Neural progenitor cell (in vitro differentiated cells): ENCODE results near the gene SIRPB2. TPM values are rescaled to one million over a fixed set of nuclear protein-coding genes. Genes with fewer than 3 reads are reported as not detected.

ENCODE experiments used
- DNase-seq: peaks from one replicate; pipeline ENCODE4 v3.0.0-alpha.2; 2016; ENCODE audit warnings: low spot score
- H2AFZ ChIP-seq: fragments of 200-600 bp; sonication (generic); replicated peaks from 2 replicates; pipeline ENCODE4 v1.6.1; 2016; ENCODE audit warnings: antibody characterized with exemption
- H3F3A ChIP-seq: fragments of 200-600 bp; sonication (generic); 2 replicates; pipeline ENCODE4 v1.6.1; 2016; ENCODE audit warnings: antibody characterized with exemption, low read depth
- H3K27ac ChIP-seq: fragments of 200-600 bp; sonication (generic); 2 replicates; pipeline ENCODE4 v1.5.1; 2016; ENCODE audit warnings: mild to moderate bottlenecking
- H3K27me3 ChIP-seq: fragments of 200-600 bp; sonication (generic); 2 replicates; pipeline ENCODE4 v1.6.1; 2016; ENCODE audit warnings: mild to moderate bottlenecking, moderate library complexity
- H3K36me3 ChIP-seq: fragments of 200-600 bp; sonication (generic); 2 replicates; pipeline ENCODE4 v1.5.1; 2016
- H3K4me1 ChIP-seq: fragments of 200-600 bp; sonication (generic); 2 replicates; pipeline ENCODE4 v1.6.1; 2016; ENCODE audit warnings: mixed run types
- H3K4me2 ChIP-seq: fragments of 200-600 bp; sonication (generic); 2 replicates; pipeline ENCODE4 v1.6.1; 2016
- H3K4me3 ChIP-seq: fragments of 200-600 bp; sonication (generic); 2 replicates; pipeline ENCODE4 v1.5.1; 2016
- H3K79me2 ChIP-seq: fragments of 200-600 bp; sonication (generic); 2 replicates; pipeline ENCODE4 v1.6.1; 2016; ENCODE audit warnings: low read depth
- H3K9ac ChIP-seq: fragments of 200-600 bp; sonication (generic); 2 replicates; pipeline ENCODE4 v1.6.1; 2016
- H3K9me3 ChIP-seq: fragments of 200-600 bp; sonication (generic); 2 replicates; pipeline ENCODE4 v1.5.1; 2016; ENCODE audit warnings: low read depth
- H4K20me1 ChIP-seq: fragments of 200-600 bp; sonication (generic); 2 replicates; pipeline ENCODE4 v1.6.1; 2016; ENCODE audit warnings: low read depth
- H3K27ac Mint-ChIP-seq: 3 replicates; pipeline ENCODE4 v1.8.0; 2021; ENCODE audit warnings: mixed read lengths
- H3K27me3 Mint-ChIP-seq: 2 replicates; pipeline ENCODE4 v1.8.0; 2022; ENCODE audit warnings: low read depth, mild to moderate bottlenecking, inconsistent platforms, moderate library complexity, mixed read lengths; ENCODE audit not compliant: insufficient read depth
- H3K36me3 Mint-ChIP-seq: 3 replicates; pipeline ENCODE4 v1.8.0; 2021; ENCODE audit warnings: mixed read lengths
- H3K4me1 Mint-ChIP-seq: 3 replicates; pipeline ENCODE4 v1.8.0; 2021; ENCODE audit warnings: mixed read lengths
- H3K4me3 Mint-ChIP-seq: 3 replicates; pipeline ENCODE4 v1.8.0; 2021; ENCODE audit warnings: mild to moderate bottlenecking, moderate library complexity, mixed read lengths
- H3K9me3 Mint-ChIP-seq: 3 replicates; pipeline ENCODE4 v1.8.0; 2020; ENCODE audit warnings: mixed read lengths
- EZH2 ChIP-seq: fragments of 200-600 bp; sonication (generic); IDR thresholded peaks from 2 replicates; pipeline ENCODE4 v1.6.1; 2017; ENCODE audit warnings: antibody characterized with exemption, mild to moderate bottlenecking, moderate library complexity
- EZH2phosphoT487 ChIP-seq: fragments of 200-600 bp; sonication (generic); IDR thresholded peaks from 2 replicates; pipeline ENCODE4 v1.6.1; 2017; ENCODE audit warnings: antibody characterized with exemption
- total RNA-seq: library from RNA; depleted of rRNA; stranded (reverse); fragments of >200 nt; gene quantifications from 2 replicates; pipeline ENCODE4 v1.2.3, GENCODE V29; 2015; ENCODE audit warnings: low replicate concordance
- TF ChIP-seq, protein P1 (sequence below): fragments of 200-600 bp; sonication (generic); IDR thresholded peaks from 2 replicates; pipeline ENCODE4 v1.5.1; 2017; ENCODE audit warnings: antibody characterized with exemption, mild to moderate bottlenecking

Gene SIRPB2
- total RNA-seq, 1 donor from 2014 or later: not detected

DNA sequence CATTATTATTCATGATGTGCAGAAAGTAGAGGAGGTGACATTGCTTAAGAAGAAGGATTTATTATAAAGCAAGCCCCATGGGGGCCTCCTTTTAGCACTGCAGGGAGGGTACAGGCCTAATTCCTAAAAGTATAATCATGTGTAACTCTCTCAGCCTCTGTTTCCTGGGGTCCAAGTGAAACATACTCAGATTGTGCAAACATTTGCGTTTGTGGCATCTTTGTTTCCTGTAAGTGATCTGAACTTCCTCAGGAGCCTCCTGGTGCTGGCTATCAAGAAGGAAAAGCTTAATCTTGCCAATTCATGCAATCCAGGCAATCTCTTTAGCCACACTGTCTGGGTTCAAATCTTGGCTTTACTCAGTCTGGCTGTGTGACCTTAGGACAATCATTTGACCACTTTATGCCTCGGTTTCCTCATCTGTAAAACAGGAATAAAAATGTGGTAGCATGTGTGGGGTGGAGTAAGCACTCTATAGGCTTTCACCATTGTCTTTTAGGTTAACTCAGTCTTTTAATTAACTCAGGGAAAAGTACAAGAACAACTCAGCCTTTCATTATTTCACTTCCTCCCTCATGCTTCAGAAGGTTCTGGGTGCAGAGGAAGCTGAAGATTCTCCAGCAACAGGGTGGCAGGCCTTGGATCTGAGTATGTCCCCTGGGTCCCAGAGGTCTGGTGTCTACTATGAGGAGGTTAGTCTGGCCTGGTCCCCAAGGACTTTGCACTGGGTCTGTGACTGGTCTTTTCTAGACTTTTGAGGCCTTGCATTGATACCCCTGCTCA lies 831 bp upstream of the SIRPB2 start:
- Histone ChIP-seq H2AFZ (no peak overlapping the region), H3K4me1 (no peaks in the 10 kb centered on the region), H3K9me3 (no peaks in the 10 kb centered on the region), H3K4me3 (no peak overlapping the region), H3F3A (no peaks in the 10 kb centered on the region), H3K79me2 (no peaks in the 10 kb centered on the region), H3K36me3 (no peaks in the 10 kb centered on the region), H3K27me3 (peaks cover 12% of the 10 kb centered on the region), H4K20me1 (no peaks in the 10 kb centered on the region), H3K4me2 (no peak overlapping the region), H3K27ac (no peak overlapping the region), H3K9ac (no peak overlapping the region)
- TF ChIP-seq EZH2 (no peak), EZH2phosphoT487 (no peak)
- TF ChIP-seq, protein P1, sequence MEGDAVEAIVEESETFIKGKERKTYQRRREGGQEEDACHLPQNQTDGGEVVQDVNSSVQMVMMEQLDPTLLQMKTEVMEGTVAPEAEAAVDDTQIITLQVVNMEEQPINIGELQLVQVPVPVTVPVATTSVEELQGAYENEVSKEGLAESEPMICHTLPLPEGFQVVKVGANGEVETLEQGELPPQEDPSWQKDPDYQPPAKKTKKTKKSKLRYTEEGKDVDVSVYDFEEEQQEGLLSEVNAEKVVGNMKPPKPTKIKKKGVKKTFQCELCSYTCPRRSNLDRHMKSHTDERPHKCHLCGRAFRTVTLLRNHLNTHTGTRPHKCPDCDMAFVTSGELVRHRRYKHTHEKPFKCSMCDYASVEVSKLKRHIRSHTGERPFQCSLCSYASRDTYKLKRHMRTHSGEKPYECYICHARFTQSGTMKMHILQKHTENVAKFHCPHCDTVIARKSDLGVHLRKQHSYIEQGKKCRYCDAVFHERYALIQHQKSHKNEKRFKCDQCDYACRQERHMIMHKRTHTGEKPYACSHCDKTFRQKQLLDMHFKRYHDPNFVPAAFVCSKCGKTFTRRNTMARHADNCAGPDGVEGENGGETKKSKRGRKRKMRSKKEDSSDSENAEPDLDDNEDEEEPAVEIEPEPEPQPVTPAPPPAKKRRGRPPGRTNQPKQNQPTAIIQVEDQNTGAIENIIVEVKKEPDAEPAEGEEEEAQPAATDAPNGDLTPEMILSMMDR: no peak
- no peaks in the 10 kb centered on the region for H3K9me3 Mint-ChIP-seq
- DNase-seq: no peak
- no peaks in the 10 kb centered on the region for H3K4me1 Mint-ChIP-seq
- H3K36me3 Mint-ChIP-seq: no peaks in the 10 kb centered on the region
- no peak overlapping the region for H3K4me3 Mint-ChIP-seq
- peaks cover 2% of the 10 kb centered on the region for H3K27me3 Mint-ChIP-seq
- no peak overlapping the region for H3K27ac Mint-ChIP-seq

DNA sequence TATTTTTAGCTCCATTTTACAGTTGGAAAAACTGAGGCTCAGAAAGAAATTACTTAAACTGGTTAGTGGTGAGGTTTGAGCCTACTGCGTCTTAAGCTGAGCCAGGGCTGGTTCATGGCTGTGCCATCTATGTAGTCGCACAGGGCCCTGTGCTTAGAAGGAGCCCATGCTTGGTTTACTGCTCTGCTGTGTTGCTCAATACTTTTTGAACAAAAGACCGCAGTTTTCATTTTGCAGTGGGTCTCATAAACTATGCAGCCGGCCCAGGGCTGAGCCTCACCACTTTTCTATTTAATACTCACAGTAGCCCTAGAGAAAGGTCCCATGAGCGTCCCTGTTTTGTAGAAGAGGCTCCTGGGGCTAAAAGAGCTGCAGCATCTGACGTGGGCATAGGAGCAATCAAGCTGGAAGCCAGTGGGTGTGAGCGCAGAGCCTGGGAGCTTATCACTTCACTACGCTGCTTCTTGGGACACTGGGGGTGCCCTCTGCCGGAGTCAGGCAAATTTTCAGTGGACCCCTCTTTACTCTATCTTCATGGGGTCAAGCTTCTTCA lies 501 bp downstream of the SIRPB2 start:
- H3K4me1 Mint-ChIP-seq: no peaks in the 10 kb centered on the region
- Histone ChIP-seq H3K36me3 (no peaks in the 10 kb centered on the region), H3K27me3 (peaks cover 24% of the 10 kb centered on the region), H3K4me2 (no peak overlapping the region), H3K9me3 (no peaks in the 10 kb centered on the region), H4K20me1 (no peaks in the 10 kb centered on the region), H3F3A (no peaks in the 10 kb centered on the region), H3K79me2 (no peaks in the 10 kb centered on the region), H3K27ac (no peak overlapping the region), H3K4me3 (no peak overlapping the region), H3K9ac (no peak overlapping the region), H3K4me1 (no peaks in the 10 kb centered on the region), H2AFZ (no peak overlapping the region)
- DNase-seq: no peak
- H3K27me3 Mint-ChIP-seq: peaks cover 2% of the 10 kb centered on the region
- no peak overlapping the region for H3K27ac Mint-ChIP-seq
- H3K36me3 Mint-ChIP-seq: no peaks in the 10 kb centered on the region
- TF ChIP-seq EZH2phosphoT487: no peak
- TF ChIP-seq EZH2: no peak
- TF ChIP-seq, protein P1: no peak
- no peak overlapping the region for H3K4me3 Mint-ChIP-seq
- no peaks in the 10 kb centered on the region for H3K9me3 Mint-ChIP-seq

DNA sequence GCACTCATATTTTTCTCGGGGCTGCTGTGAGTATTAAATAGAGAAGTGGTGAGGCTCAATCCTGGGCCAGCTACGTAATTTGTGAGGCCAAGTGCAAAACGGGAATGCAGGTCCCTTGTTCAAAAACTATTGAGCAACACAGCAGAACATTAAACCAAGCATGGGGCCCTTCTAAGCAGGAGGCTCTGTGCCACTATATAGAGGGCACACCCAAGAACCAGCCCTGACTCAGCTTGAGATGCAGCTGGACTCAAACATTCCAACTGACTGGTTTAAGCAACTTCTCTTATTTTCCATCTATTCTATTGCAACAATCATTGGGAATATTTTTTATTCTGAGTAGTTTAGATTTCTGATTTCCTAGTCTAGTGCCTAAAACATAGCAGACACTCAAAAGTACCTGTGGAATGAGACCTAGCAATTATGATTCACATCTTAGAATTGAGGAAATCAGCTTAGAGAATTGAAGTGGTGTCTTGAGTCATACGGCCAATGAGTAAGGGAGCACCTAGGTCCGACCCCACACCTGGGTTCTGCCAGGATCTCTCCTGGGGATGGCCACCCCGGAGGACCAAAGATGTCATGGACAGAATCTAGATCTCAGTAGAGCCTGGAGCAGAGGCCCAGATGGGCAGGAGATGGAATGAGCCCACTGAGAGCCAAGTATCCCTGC lies 1.3 kb downstream of the SIRPB2 start:
- no peak for DNase-seq
- Histone ChIP-seq H3K9ac (no peak overlapping the region), H2AFZ (no peak overlapping the region), H3K9me3 (no peaks in the 10 kb centered on the region), H3K4me1 (no peaks in the 10 kb centered on the region), H3K27me3 (peaks cover 28% of the 10 kb centered on the region), H3K79me2 (no peaks in the 10 kb centered on the region), H3F3A (no peaks in the 10 kb centered on the region), H3K4me2 (no peak overlapping the region), H4K20me1 (no peaks in the 10 kb centered on the region), H3K4me3 (no peak overlapping the region), H3K27ac (no peak overlapping the region), H3K36me3 (no peaks in the 10 kb centered on the region)
- Mint-ChIP-seq H3K27ac (no peak overlapping the region), H3K4me1 (no peaks in the 10 kb centered on the region), H3K27me3 (peaks cover 2% of the 10 kb centered on the region), H3K36me3 (no peaks in the 10 kb centered on the region), H3K4me3 (no peak overlapping the region), H3K9me3 (no peaks in the 10 kb centered on the region)
- TF ChIP-seq EZH2phosphoT487: no peak
- TF ChIP-seq, protein P1: no peak
- TF ChIP-seq EZH2: no peak
